ENCODE results near the gene SLN. TPM values are rescaled to one million over a fixed set of nuclear protein-coding genes. Genes with fewer than 3 reads are reported as not detected.

The SLN gene
- total RNA-seq, 1 donor from 2014 or later: not detected

- DNase-seq (ENCODE audit: low spot score) (no peak), ATAC-seq (no peak)
Measured at GRCh38 chr11:107720303-107720774, 8.5 kb upstream of the SLN start.

DNA sequence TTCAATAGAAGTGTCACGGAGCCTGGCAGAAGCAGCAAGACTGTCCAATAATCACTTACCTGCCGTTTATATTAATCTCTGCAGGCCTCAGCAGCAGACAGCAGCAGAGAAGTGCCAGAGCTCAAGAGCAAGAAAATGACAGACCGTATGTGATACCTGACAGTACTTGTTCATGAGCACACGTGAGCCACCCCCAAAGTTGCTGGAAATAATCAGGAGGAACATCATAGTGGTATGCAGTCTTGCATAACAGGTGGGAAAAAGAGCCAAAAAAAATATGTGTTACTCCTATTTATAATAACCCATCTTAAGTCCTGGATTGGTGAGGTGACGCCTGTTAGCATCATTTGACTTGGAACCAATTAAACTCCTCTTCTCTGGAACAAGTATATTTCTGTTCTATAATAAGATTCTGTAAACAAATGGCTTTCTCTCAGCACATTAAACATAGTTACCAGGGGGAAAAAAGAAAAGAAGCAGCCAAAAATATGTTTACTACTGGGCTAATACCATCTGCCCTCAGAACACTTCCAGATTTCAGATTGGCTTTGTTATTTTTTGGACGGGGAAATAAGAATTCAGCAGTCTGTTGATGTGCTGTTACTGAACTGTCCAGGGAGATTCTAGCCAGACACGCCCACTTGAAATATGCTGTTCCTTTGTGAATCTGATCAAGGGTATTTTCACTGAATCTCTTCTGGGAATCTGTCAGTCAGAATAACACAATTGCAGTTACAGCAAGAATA, 7.9 kb upstream of the SLN start:
- ATAC-seq (no peak), DNase-seq (ENCODE audit: low spot score) (no peak)

DNA sequence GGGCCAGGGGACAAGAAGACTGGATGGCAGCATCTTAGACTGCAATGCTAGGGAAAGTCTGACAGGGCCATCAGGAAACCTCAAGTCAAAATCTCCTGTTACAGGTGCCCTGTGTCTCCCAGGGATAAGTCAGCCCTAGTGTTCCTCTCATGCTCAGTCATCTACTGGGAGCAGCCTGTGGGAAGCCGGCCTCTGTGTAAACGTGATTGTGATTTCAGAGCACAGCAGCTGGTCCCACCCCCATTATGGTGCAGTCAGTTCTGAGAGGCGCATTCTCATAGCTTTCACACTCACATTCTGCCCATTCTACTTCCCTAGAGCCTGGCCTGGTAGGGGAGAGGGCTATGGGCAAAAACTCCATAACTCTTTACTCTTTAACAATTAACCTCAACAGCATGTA, 7.2 kb upstream of the SLN start:
- DNase-seq (ENCODE audit: low spot score) (no peak), ATAC-seq (no peak)

DNA sequence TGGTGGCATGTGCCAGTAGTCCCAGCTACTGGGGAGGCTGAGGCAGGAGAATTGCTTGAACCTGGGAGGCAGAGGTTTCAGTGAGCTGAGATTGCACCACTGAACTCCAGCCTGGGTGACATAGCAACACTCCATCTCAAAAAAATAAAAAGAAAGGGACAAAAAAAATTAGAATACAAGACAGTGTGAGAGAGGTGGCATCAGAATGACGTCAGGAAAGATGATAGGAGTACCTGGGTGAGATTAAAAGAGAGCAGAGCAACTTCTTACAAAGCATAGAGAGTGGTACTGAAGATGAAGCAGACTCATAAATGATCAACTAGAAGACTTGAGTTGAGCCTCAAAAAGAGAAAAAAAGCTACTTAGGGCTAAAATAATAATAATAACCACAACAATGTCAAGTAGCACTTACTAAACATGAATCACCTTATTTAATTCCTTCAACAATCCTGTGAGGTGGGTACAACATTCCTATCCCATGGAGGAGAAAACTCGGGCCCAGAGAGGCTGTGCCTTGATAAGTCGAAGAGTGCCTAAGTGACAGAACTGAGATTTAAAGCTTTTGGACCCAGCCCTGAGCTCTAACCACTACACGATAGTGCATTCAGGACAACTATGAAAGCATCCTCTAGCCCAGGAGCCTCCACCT, 5.2 kb upstream of the SLN start:
- no peak for ATAC-seq
- no peak for DNase-seq (ENCODE audit: low spot score)

GRCh38 chr11:107713009-107713408, 1.2 kb upstream of the SLN start:
- no peak for DNase-seq (ENCODE audit: low spot score)
- no peak for ATAC-seq

DNA sequence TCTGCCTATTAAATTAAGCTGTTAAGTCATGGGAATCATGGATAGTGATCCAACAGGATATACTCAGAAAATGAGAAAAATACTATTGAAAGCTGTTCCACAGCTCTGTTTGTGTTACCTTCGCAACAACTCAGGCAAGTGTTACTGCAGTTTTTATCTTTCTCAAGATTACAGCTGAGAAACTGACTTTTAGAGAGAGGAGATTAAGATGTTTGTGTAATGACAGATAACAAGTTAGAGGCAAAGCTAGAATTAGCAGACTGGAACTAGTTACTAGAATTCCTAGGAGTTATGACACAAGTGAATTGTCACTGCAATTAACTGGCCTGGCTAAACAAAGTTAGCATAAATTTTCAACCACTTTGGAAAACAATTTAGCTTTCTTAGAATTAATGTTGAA, 1.6 kb downstream of the SLN start:
- DNase-seq (ENCODE audit: low spot score) (no peak), ATAC-seq (no peak)

DNA sequence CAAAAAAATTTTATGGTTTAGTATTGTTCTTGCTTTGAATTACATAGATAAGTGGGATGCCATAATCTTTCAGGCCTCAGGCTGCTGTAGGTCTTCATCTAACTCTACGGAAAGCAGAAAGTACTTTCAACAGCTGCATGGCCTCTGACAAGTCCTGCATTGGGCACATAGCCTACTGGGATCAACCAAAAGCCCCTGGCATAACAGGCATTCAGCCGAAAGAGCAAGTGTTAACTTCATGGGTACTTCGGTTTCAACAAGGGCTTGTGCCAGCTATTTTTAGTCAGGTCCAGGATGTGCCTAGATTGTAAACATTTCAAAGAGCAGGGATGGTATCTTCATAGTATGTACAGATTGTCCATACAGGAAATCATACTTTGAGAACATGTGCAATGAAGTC, 3.1 kb downstream of the SLN start:
- DNase-seq (ENCODE audit: low spot score) (no peak), ATAC-seq (no peak)

- ATAC-seq (no peak), DNase-seq (ENCODE audit: low spot score) (no peak)
Measured at GRCh38 chr11:107707807-107708206, 4.0 kb downstream of the SLN start.

DNA sequence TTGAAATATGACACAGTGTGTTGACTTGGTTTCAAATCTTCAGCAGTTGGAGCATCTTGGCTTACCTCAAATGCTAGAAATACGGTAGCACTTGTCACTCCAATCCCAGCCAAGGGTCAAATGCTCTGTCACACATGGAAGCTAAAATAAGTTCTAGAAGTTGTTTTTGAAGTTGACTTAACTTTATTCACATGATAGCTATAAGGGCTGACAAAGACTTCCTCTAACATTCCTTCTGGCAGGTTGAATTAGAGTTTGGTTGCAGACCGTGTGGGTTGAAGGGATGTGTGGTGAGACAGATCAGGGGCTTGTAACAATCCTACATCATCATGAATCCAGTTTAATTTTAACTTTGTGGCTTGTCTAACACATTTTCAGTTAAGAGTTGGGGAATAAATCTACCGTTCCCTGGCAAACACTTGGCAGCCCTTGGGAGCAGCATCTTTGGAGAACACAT, 4.6 kb downstream of the SLN start:
- no peak for ATAC-seq
- no peak for DNase-seq (ENCODE audit: low spot score)

DNA sequence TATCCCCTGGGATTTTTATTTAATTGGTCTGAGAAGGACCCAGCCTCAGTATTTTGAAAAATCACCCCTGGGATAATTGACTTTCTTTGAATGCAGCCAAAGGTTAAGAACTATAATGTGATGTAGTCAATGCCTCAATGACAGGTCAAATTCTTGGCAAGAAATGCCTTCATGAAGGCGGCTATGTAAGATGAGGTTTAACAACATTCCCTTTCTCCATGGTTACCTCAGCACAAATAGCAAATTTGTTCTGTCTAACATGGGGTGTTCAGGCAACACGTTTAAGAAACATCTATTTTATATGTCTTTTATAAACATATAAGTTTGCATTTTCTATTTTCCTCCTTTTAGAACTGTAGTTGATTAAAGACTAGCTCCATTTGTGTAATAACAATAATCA, 5.3 kb downstream of the SLN start:
- ATAC-seq (no peak), DNase-seq (ENCODE audit: low spot score) (no peak)

DNA sequence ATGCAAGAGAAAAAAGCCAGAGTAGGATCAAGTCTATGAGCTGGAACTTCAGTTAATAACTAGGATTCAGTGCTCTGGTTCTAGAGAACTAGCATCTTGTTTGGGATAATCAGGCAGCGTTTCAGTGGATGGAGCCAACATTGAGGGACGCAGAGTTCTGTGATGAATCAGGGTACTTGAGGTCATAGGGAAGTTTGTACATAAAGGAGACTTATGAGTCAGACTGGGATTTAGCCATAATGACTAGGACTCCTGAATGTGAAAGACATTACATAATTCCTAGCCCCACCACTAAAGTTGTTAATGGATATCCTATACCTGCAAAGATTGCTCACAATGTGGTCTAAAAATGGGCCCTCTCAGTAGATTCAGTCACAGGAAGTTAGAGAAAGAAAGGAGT, 6.8 kb downstream of the SLN start:
- ATAC-seq (no peak), DNase-seq (ENCODE audit: low spot score) (no peak)

- DNase-seq (ENCODE audit: low spot score) (no peak), ATAC-seq (no peak)
Measured at GRCh38 chr11:107704451-107704850, 7.4 kb downstream of the SLN start.

DNA sequence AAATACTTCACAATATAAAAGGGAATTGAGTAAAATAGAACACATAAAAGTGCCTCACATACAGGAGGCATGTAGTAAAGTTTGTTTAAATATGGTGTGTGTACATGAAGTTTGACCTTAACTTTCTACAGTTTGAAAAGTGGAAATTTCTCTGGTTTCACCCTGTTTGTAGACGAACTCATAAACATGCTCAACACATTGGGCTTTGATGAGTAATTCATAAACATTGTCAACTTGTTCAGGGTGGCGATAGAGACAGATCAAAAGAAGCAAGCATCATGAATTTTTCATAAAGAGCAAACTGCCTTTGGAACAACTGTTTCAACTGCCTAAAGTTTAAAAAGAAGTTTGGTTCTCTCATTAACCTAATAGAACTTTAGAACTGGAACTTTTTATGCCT, 9.1 kb downstream of the SLN start:
- no peak for DNase-seq (ENCODE audit: low spot score)
- ATAC-seq: no peak

DNA sequence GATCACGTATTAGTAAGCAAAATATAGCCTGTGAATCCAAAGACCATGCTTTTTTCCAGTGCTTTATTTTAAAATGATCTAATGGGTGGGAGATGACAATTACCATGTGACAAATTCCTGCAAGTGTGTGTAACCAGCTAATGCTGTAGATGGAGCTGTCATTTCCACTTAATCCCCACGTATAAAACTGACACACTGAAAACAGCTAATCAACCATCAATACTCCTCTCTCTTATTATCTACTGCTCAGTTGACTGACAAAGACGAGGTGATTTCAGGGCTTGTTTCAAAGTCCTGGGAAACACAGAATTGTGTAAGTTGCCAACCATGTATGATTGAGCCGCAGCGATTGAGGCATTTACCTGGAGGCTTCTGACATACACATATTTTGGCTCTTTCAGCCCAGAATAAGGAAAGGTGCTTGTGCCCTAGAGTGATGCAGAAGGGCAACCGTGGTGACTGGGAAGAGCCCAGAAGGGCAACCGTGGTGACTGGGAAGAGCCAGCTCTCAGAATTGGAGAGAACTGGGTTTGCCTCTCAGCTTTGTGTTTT, 9.7 kb downstream of the SLN start:
- ATAC-seq (no peak), DNase-seq (ENCODE audit: low spot score) (no peak)

DNA sequence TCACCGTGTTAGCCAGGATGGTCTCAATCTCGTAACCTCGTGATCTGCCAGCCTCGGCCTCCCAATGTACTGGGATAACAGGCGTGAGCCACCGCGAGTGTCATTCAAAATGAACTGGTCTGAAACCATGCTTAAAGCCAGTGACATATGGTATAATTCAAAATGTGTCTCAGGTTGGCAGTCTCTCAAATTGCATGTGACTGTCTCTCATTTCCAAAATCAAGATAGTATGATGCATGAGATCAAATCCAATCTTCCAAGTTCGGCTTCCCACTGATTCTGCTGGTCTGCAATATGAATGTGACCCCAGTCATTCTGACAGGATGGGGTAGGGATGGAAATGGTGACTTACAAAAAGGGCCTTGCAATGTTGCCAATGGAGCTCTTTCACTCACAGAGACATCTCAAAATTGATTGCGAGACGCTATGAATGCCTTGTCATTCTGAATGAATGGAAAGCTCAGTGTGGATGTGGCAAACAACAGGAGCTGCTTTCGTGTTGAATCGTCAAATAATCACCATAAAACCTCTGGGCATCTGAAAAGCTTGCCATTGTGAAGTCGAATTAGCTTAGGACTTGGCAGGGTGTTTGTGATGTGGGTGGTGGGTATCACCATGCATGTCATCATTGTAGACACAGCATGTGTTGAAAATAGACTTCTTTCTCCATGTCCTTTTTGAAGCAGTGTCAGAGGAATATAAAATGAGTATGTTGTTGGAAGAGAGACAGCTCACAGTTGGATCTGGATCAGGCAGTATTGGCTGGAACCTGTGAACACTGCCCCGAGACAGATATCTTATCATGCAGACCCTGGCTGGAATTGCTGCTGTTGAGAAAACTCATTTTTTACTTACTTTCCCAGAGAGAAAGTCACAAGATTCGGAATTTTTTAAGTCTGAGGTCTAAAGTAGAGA, 12.2 kb downstream of the SLN start:
- DNase-seq (ENCODE audit: low spot score): no peak
- no peak for ATAC-seq

DNA sequence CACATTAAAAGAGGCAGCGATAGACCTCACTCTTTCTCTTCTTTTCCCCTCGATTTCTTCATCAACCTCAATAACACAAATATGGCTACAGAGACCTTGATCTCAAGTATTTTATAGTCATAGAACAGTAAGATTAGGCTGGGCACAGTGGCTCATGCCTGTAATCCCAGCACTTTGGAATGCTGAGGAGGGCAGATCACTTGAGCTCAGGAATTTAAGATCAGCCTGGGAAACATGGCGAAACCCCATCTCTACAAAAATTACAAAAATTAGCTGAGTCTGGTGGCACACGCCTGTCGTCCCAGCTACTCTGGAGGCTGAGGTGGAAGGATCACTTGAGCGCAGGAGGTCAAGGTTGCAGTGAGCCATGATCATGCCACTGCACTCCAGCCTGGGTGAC, 14.6 kb downstream of the SLN start:
- DNase-seq (ENCODE audit: low spot score): no peak
- ATAC-seq: no peak

GRCh38 chr11:107696140-107696539, 15.7 kb downstream of the SLN start:
- ATAC-seq (no peak), DNase-seq (ENCODE audit: low spot score) (no peak)

DNA sequence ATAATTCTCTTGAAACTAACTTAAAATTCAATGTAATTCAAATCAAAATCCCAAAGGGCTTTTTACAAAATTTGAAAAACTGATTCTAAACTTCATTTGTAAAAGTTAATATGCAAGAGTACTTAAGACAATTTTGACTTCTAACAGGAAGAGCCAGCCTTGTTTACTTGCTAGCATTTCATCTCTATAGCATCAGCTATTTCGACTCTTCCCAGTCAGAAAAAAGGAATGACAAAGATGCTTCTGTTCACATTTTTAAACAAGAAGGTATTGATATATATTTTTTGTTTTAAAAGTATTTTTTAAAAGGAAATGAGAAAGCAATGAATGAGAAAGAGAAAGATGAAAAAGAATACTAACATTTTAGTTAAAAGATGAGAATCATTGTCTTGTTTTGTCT, 16.4 kb downstream of the SLN start:
- ATAC-seq (no peak), DNase-seq (ENCODE audit: low spot score) (no peak)

DNA sequence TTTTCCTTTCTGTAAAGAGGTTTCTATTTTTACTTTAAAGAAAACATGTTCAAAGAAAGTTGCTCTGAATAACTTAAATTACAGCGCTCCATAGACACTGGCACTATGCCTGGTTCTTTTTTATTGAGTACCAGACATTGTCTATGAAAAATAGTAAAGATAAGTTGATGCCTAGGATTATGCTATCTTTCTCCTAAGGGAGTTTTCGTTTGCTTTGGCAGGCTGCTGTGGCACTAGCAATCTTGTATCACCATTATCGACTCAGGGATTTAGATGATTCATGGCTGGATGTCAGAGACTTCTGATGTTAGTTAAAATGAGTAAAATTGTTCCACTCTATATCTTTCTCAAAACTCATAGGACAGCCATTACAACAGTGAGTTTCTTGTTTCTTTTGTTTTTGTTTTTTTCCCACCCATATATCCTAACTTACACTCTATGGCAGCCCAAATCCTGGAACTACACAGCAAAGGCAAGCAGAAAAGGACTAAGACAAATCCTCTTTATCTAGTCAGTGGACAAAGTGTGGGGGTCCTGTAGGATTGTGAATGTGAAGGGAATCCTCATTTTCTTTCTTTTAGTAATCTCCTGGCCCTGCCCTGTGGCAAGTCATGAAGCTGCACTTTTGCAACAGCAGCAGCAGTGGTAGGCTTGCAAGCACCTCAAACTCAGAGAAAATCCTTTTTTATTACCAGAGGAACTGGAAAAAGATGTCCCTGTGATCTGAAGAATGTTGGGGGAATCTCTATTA, 20.7 kb downstream of the SLN start:
- ATAC-seq: no peak
- DNase-seq (ENCODE audit: low spot score): no peak
